WTC11 (cell line): Measurements from ENCODE around the gene ANKRD28.

Experiments
- ETV6 ChIP-seq: sonication (generic); formaldehyde crosslinking; IDR thresholded peaks from 2 replicates; pipeline ENCODE4 v1.8.1; 2022; ENCODE audit warnings: mild to moderate bottlenecking, missing genetic modification reagents
- ZNF281 ChIP-seq: sonication (generic); formaldehyde crosslinking; IDR thresholded peaks from 2 replicates; pipeline ENCODE4 v1.8.0; 2023; ENCODE audit warnings: mild to moderate bottlenecking, missing genetic modification reagents

GRCh38 chr3:15659254-15659975, 138.4 kb downstream of the ANKRD28 start:
- TF ChIP-seq ETV6 (CRISPR knock-in tag), result no peak
- no peak for TF ChIP-seq ZNF281 (CRISPR knock-in tag)
